HepG2 (cell line): ENCODE results near the gene SHE. TPM values are rescaled to one million over a fixed set of nuclear protein-coding genes. Genes with fewer than 3 reads are reported as not detected.

ENCODE experiments used
- ATAC-seq: fragments of 200-7000 bp; cut with Tn5 transposase; 3 replicates; pipeline ENCODE4 v1.9.1; 2020; ENCODE audit warnings: mild to moderate bottlenecking, moderate library complexity
- BruUV-seq: library from RNA; stranded (reverse); fragments of 400-500 nt; replicated peaks from 2 replicates; lab custom pipeline; 2021; lab: Mats Ljungman, UMichigan
- CTCF ChIA-PET: fragments of 300-600 bp; formaldehyde crosslinking; extraction: SDS; loops from one replicate; lab custom pipeline; 2021; ENCODE audit warnings: low total read pairs, inconsistent platforms, low intra/inter-chr PET ratio; lab: Yijun Ruan, JAX
- POLR2A ChIA-PET: fragments of 350-600 bp; sonication (Branson Sonifier 250); formaldehyde crosslinking; loops from one replicate; lab custom pipeline; 2020; ENCODE audit warnings: antibody characterized with exemption, inconsistent platforms; lab: Yijun Ruan, JAX
- DNase-seq: peaks from one replicate; pipeline ENCODE4 v3.0.0-alpha.2; 2015; ENCODE audit warnings: low spot score
- FAIRE-seq: peaks from 3 replicates; lab custom pipeline; 2011; peaks lifted over from hg19 to GRCh38; lab: Jason Lieb, UNC
- H2AFZ ChIP-seq: one replicate; pipeline ENCODE4 v1.6.1; 2011; ENCODE audit warnings: low read length, inconsistent platforms
- H3K27ac ChIP-seq: fragments of 300-600 bp; 3 replicates; pipeline ENCODE4 v1.8.0; 2011; ENCODE audit warnings: mixed run types, mild to moderate bottlenecking, mixed read lengths, low read length, inconsistent platforms; ENCODE audit not compliant: insufficient read depth; ENCODE audit errors: extremely low read length
- H3K27me3 ChIP-seq, 2 experiments: fragments of 200-600 bp in 1 of 2; 2 replicates in 1 of 2; 3 replicates in 1 of 2; pipeline versions ENCODE4 v1.6.0 to v1.8.0; 2011; ENCODE audit warnings: low read length in 2 of 2, mild to moderate bottlenecking in 2 of 2, moderate library complexity in 2 of 2, inconsistent platforms in 1 of 2; ENCODE audit not compliant: insufficient read depth in 2 of 2, control insufficient read depth in 1 of 2
- H3K36me3 ChIP-seq, 2 experiments: fragments of 200-600 bp in 1 of 2; replicated peaks in 1 of 2; 2 replicates in 1 of 2; 3 replicates in 1 of 2; pipeline versions ENCODE4 v1.5.1 to v1.8.0; 2011; ENCODE audit warnings: low read length in 2 of 2, inconsistent platforms in 1 of 2; ENCODE audit not compliant: insufficient read depth in 2 of 2, control insufficient read depth in 1 of 2
- H3K4me1 ChIP-seq: 2 replicates; pipeline ENCODE4 v1.5.1; 2012; ENCODE audit warnings: low read length, inconsistent platforms; ENCODE audit not compliant: insufficient read depth
- H3K4me2 ChIP-seq: 2 replicates; pipeline ENCODE4 v1.6.0; 2011; ENCODE audit warnings: low read depth, low read length, inconsistent platforms
- H3K4me3 ChIP-seq, 3 experiments: fragments of 200-600 bp in 1 of 3; sonication (generic), shearing (Covaris generic) in 1 of 3; replicated peaks in 1 of 3; 2 replicates each; pipeline ENCODE4 v1.5.1; 2011 to 2016; ENCODE audit warnings: low read length in 3 of 3, inconsistent platforms in 2 of 3, low read depth in 2 of 3, mild to moderate bottlenecking in 2 of 3, control low read depth in 1 of 3, mixed read lengths in 1 of 3; ENCODE audit not compliant: insufficient read depth in 1 of 3
- H3K79me2 ChIP-seq: one replicate; pipeline ENCODE4 v1.6.1; 2011; ENCODE audit warnings: low read length, inconsistent platforms; ENCODE audit not compliant: insufficient read depth
- H3K9ac ChIP-seq: 2 replicates; pipeline ENCODE4 v1.6.0; 2011; ENCODE audit warnings: mild to moderate bottlenecking, low read depth, low read length, inconsistent platforms; ENCODE audit not compliant: insufficient read depth
- H3K9me3 ChIP-seq: 2 replicates; pipeline ENCODE4 v1.5.1; 2012; ENCODE audit warnings: mild to moderate bottlenecking, low read length
- H4K20me1 ChIP-seq: 2 replicates; pipeline ENCODE4 v1.6.0; 2011; ENCODE audit warnings: inconsistent platforms, mild to moderate bottlenecking, low read length, moderate library complexity; ENCODE audit not compliant: insufficient read depth
- ATF1 ChIP-seq: IDR thresholded peaks from 2 replicates; pipeline ENCODE4 v1.6.1; 2016; ENCODE audit warnings: mild to moderate bottlenecking, control low read depth
- CREBL2 ChIP-seq: sonication (generic); formaldehyde crosslinking; IDR thresholded peaks from 2 replicates; pipeline ENCODE4 v1.8.1; 2023; ENCODE audit warnings: missing genetic modification reagents, mild to moderate bottlenecking, borderline replicate concordance
- GPN1 ChIP-seq: sonication (generic); formaldehyde crosslinking; IDR thresholded peaks from 2 replicates; pipeline ENCODE4 v1.5.1; 2020; ENCODE audit warnings: missing genetic modification reagents, borderline replicate concordance
- HMG20B ChIP-seq: conservative IDR thresholded peaks from 2 replicates; pipeline ENCODE4 v1.6.1; 2016; ENCODE audit warnings: missing genetic modification reagents, missing compliant biosample characterization
- IRF2 ChIP-seq: IDR thresholded peaks from 2 replicates; pipeline ENCODE4 v1.6.1; 2018; ENCODE audit warnings: missing genetic modification reagents, missing compliant biosample characterization
- NBN ChIP-seq: fragments of 450-650 bp; conservative IDR thresholded peaks from 2 replicates; pipeline ENCODE4 v1.6.1; 2017
- REXO4 ChIP-seq: sonication (generic); formaldehyde crosslinking; IDR thresholded peaks from 2 replicates; pipeline ENCODE4 v1.8.0; 2022; ENCODE audit warnings: missing genetic modification reagents, mild to moderate bottlenecking, borderline replicate concordance
- RORA ChIP-seq: sonication (generic); formaldehyde crosslinking; IDR thresholded peaks from 2 replicates; pipeline ENCODE4 v1.5.0; 2020; ENCODE audit warnings: mild to moderate bottlenecking, missing genetic modification reagents, moderate library complexity
- SSRP1 ChIP-seq: IDR thresholded peaks from 2 replicates; pipeline ENCODE4 v1.6.1; 2016; ENCODE audit warnings: control low read depth
- TBL1XR1 ChIP-seq: fragments of 150-350 bp; IDR thresholded peaks from 2 replicates; pipeline ENCODE4 v1.6.1; 2014; ENCODE audit warnings: borderline replicate concordance, low read length; ENCODE audit not compliant: partially characterized antibody
- TFDP1 ChIP-seq: IDR thresholded peaks from 2 replicates; pipeline ENCODE4 v1.6.1; 2016; ENCODE audit warnings: missing compliant biosample characterization, missing genetic modification reagents, borderline replicate concordance
- THAP8 ChIP-seq: sonication (generic); formaldehyde crosslinking; IDR thresholded peaks from 2 replicates; pipeline ENCODE4 v1.5.1; 2020; ENCODE audit warnings: missing genetic modification reagents, mild to moderate bottlenecking, borderline replicate concordance
- WIZ ChIP-seq: sonication (generic); formaldehyde crosslinking; IDR thresholded peaks from 2 replicates; pipeline ENCODE4 v1.5.1; 2020; ENCODE audit warnings: mild to moderate bottlenecking, missing genetic modification reagents
- ZNF367 ChIP-seq: sonication (generic); formaldehyde crosslinking; IDR thresholded peaks from 2 replicates; pipeline ENCODE4 v1.4.0; 2020; ENCODE audit warnings: missing genetic modification reagents, borderline replicate concordance
- ZNF614 ChIP-seq: IDR thresholded peaks from 2 replicates; pipeline ENCODE4 v1.6.1; 2018; ENCODE audit warnings: missing biosample characterization, missing genetic modification reagents, inconsistent platforms, borderline replicate concordance
- ZNF770 ChIP-seq: sonication (generic); formaldehyde crosslinking; IDR thresholded peaks from 2 replicates; pipeline ENCODE4 v1.5.0; 2020; ENCODE audit warnings: mild to moderate bottlenecking, missing genetic modification reagents
- WGBS: methylation state at CpG from one replicate; pipeline ENCODE4 v1.1.6; 2017; ENCODE audit warnings: low lambda C conversion rate; 5-methylcytosine and 5-hydroxymethylcytosine counted together
- in situ Hi-C: cut with HindIII; loops from 2 replicates; pipeline ENCODE4 v1.10.0; 2017; ENCODE audit warnings: low pct_unique_long_range_greater_than_20kb; ENCODE audit not compliant: extremely low pct_ligation_motif_present
- intact Hi-C: fragments of 100-400 bp; cut with micrococcal nuclease; formaldehyde crosslinking; loops from one replicate; pipeline ENCODE4 v1.10.0; 2022; ENCODE audit not compliant: unreplicated experiment
- polyA plus RNA-seq, 8 experiments: library from polyadenylated mRNA; depleted of rRNA in 3 of 8; stranded (reverse) in 7 of 8; unstranded in 1 of 8; fragments of >200 nt; fragmentation: Illumina TruSeq in 4 of 8; extraction: Trizol in 4 of 8; gene quantifications; 2 replicates each; pipeline versions ENCODE4 v1.2.1 to v1.2.3, GENCODE V29; 2011 to 2016; ENCODE audit warnings: low read depth in 4 of 8, missing spikeins in 1 of 8, mixed read lengths in 1 of 8; ENCODE audit not compliant: insufficient read depth in 1 of 8
- total RNA-seq, 5 experiments: library from RNA; depleted of rRNA; stranded (reverse); fragments of >200 nt; fragmentation: Illumina TruSeq; extraction: Trizol; gene quantifications; 2 replicates each; pipeline ENCODE4 v1.2.3, GENCODE V29; 2016; ENCODE audit warnings: low read depth in 1 of 5
- TF ChIP-seq, protein P1 (sequence below): sonication (generic); formaldehyde crosslinking; IDR thresholded peaks from 2 replicates; pipeline ENCODE4 v1.5.0; 2020; ENCODE audit warnings: missing genetic modification reagents, mild to moderate bottlenecking, borderline replicate concordance

The SHE gene
- total and polyA plus RNA-seq, 2 of the 13 experiments (the other 11 are each of a cell fraction or from before 2014, with no cell fraction given) = not detected

DNA sequence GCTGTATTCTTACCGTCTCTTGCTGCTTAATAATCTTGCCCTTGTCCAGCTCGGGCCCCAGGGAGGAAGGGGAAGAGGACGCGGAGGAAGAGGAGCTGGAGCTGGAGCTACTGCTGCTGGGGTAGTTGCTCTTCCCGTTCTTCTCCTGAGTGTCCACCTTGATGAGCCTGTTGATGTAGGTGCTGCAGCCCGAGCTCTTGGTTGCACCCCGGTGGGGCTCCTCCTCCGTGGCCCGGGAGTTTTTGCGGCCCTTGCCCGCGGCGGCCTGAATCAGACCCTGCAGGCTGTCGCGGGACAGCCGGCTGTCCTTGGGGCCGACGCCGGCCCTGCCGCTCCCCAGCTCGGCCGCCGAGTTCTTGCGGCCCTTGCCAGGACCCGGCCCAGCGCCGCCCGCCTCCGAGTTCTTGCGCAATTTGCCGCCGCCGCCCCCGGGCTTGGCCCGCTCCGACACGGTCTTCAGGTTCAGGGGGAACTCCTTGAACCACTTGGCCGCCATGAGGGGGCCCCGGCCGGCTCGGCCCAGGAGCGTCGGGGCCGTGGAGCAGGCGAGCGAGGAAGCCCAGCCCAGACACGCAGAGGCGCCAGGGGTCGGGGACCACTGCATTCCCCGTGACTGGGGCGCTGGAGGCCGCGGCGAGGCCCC, 668 bp downstream of the SHE start (continued):
- TF ChIP-seq REXO4 (CRISPR knock-in tag) = no peak
- TF ChIP-seq NBN = no peak
- TF ChIP-seq, protein P1, sequence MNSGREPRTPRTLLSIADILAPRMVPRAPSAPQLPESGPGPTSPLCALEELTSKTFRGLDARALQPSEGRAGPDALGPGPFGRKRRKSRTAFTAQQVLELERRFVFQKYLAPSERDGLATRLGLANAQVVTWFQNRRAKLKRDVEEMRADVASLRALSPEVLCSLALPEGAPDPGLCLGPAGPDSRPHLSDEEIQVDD (CRISPR knock-in tag) = no peak
- TF ChIP-seq IRF2 (CRISPR knock-in tag) = no peak
- no peak for TF ChIP-seq ZNF367 (CRISPR knock-in tag)
- TF ChIP-seq, all 625 proteins: peak for 3

- H3K4me2 ChIP-seq = no peak overlapping the region
- peaks cover 12% of the 10 kb centered on the region for H3K4me1 ChIP-seq
- ChIA-PET CTCF (no interaction called here), POLR2A (no interaction called here)
- ATAC-seq (no peak), FAIRE-seq (no peak), DNase-seq (no peak)
- no TSS peak for BruUV-seq
- intact Hi-C loops (no loop called here), in situ Hi-C loops (no loop called here)
- no peaks in the 10 kb centered on the region for H4K20me1 ChIP-seq
- 47% methylated on average over 8 of the region's 8 CpGs for WGBS
- H3K4me3 ChIP-seq = no peak overlapping the region
- H3K36me3 ChIP-seq = no peaks in the 10 kb centered on the region
- no peak overlapping the region for H3K9ac ChIP-seq
- no peaks in the 10 kb centered on the region for H3K79me2 ChIP-seq
- no peak overlapping the region for H3K27ac ChIP-seq
- H3K27me3 ChIP-seq = peaks cover 4 to 26% of the 10 kb centered on the region in 2 experiments
- H3K9me3 ChIP-seq = no peaks in the 10 kb centered on the region
- no peak overlapping the region for H2AFZ ChIP-seq
- TF ChIP-seq WIZ (no peak), ZNF614 (CRISPR knock-in tag) (no peak), HMG20B (CRISPR knock-in tag) (no peak), RORA (CRISPR knock-in tag) (no peak), TBL1XR1 (no peak), TFDP1 (CRISPR knock-in tag) (no peak), ZNF770 (CRISPR knock-in tag) (no peak), THAP8 (no peak), CREBL2 (no peak), ATF1 (CRISPR knock-in tag) (no peak), SSRP1 (CRISPR knock-in tag) (no peak), GPN1 (CRISPR knock-in tag) (no peak)
Observed at GRCh38 chr1:154500533-154500932, 1.7 kb downstream of the SHE start.
